Psoas muscle (tissue), 8 donors: ENCODE measurements around the gene ZFHX3. TPM values are rescaled to one million over a fixed set of nuclear protein-coding genes. Genes with fewer than 3 reads are reported as not detected.

Source experiments
- ATAC-seq, 4 donors: fragments of 200-7000 bp; cut with Tn5 transposase; one replicate each; pipeline ENCODE4 v1.9.1; 2020; ENCODE audit warnings: moderate library complexity in 3 of 4, mild to moderate bottlenecking in 2 of 4
- DNase-seq, 2 donors: peaks; one replicate each; pipeline ENCODE4 v3.0.0-alpha.2; 2020
- H3K27ac ChIP-seq: fragments of 200-600 bp; one replicate; pipeline ENCODE4 v1.8.0; 2022
- H3K27me3 ChIP-seq, 3 donors: fragments of 200-600 bp in 1 of 3; one replicate each; pipeline versions ENCODE4 v1.6.1 to v1.8.0; 2013 to 2022; ENCODE audit warnings: low read length in 2 of 3, mild to moderate bottlenecking in 2 of 3, moderate library complexity in 1 of 3; ENCODE audit not compliant: insufficient read depth in 3 of 3
- H3K36me3 ChIP-seq, 2 donors: fragments of 200-600 bp in 1 of 2; one replicate each; pipeline versions ENCODE4 v1.6.1 to v1.8.0; 2013 to 2022; ENCODE audit warnings: low read depth in 1 of 2, mild to moderate bottlenecking in 1 of 2, moderate library complexity in 1 of 2; ENCODE audit not compliant: insufficient read depth in 1 of 2
- H3K4me1 ChIP-seq: fragments of 200-600 bp; one replicate; pipeline ENCODE4 v1.8.0; 2022
- H3K4me3 ChIP-seq: fragments of 200-600 bp; one replicate; pipeline ENCODE4 v1.8.0; 2022; ENCODE audit warnings: mild to moderate bottlenecking
- H3K9me3 ChIP-seq: fragments of 200-600 bp; one replicate; pipeline ENCODE4 v1.8.0; 2022
- WGBS, 3 donors: extraction: QIAGEN DNeasy Blood & Tissue Kit; methylation state at CpG; one replicate each; pipeline versions ENCODE4 v1.1.6 to v1.1.7; 2013; 5-methylcytosine and 5-hydroxymethylcytosine counted together
- intact Hi-C, 2 donors: fragments of 100-400 bp; cut with DNase I; formaldehyde crosslinking; loops; one replicate each; pipeline versions ENCODE4 v1.11.0 to v1.14.2; 2022
- polyA plus RNA-seq, 3 donors: library from polyadenylated mRNA; stranded (reverse); fragments of 200-250 nt; gene quantifications; one replicate each; pipeline ENCODE4 v1.2.3, GENCODE V29; 2013
- total RNA-seq, 4 donors: library from RNA; stranded (reverse); fragmentation: NEBNext Ultra II Directional in 2 of 4; extraction: Animal tissue kit (Norgen Biotek cat#: 25700) in 2 of 4; gene quantifications; one replicate each; pipeline versions ENCODE4 v1.2.1 to v1.2.4, GENCODE V29; 2021 to 2023
- TF ChIP-seq, protein P1 (sequence below): fragments of 200-600 bp; IDR thresholded peaks from one replicate; pipeline ENCODE4 v1.8.0; 2022; ENCODE audit warnings: antibody characterized with exemption
- donor health status: healthy with polysubstance abuse.
- donor health status: DM: no; HTN: no; CAD: no; lungs with moderate emphysema.
- donor health status: Bipolar disorder and iron deficiency.
- donor health status: healthy.
- donor health status: DM: yes; HTN: yes; CAD: no.
- donor health status: DM: no; HTN: no; CAD: no.
- donor health status: DM: no; HTN: no; CAD: no.
- donor health status: DM: yes; HTN: yes; CAD: no.

The ZFHX3 gene
- total and polyA plus RNA-seq, 7 donors: 3.3 to 36.9 (median 11.5) TPM

DNA sequence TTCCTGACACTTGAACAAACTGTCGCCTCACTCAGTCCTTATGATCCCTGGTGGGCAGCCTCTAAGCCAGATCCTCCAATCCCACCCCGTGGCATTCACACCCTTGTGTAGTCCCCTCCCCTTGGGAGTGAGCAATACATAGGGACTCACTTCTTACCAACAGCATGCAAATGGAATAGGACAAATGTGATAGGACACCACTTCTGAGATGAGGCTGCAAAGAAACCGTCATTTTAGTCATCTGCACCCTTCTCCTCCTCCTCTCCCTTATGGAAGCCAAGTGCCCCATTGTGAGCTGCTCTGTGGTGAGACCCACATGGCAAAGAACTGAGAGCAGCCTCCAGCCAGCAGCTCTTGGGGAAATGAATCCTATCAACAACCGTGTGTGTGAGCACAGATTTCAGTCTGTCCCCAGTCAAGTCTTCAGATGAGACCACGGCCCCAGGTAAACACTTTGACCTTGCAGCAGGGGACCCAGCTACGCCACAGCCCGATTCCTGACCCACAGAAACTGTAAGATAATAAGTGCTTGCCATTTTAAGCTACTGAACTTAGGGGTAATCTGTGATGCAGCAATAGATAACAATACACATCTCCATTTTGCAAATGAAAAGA lies 46.9 kb downstream of the ZFHX3 start:
- Histone ChIP-seq H3K27ac (peak overlapping the region; percentile 83), H3K4me1 (peaks cover 59% of the 10 kb centered on the region), H3K4me3 (peak overlapping the region; percentile 56), H3K36me3 (no peaks in the 10 kb centered on the region), H3K27me3 (no peaks in the 10 kb centered on the region), H3K9me3 (no peaks in the 10 kb centered on the region)
- WGBS, 3 donors: 78 to 82% (median 80%) methylated on average over 7 of the region's 7 CpGs
- TF ChIP-seq, protein P1, sequence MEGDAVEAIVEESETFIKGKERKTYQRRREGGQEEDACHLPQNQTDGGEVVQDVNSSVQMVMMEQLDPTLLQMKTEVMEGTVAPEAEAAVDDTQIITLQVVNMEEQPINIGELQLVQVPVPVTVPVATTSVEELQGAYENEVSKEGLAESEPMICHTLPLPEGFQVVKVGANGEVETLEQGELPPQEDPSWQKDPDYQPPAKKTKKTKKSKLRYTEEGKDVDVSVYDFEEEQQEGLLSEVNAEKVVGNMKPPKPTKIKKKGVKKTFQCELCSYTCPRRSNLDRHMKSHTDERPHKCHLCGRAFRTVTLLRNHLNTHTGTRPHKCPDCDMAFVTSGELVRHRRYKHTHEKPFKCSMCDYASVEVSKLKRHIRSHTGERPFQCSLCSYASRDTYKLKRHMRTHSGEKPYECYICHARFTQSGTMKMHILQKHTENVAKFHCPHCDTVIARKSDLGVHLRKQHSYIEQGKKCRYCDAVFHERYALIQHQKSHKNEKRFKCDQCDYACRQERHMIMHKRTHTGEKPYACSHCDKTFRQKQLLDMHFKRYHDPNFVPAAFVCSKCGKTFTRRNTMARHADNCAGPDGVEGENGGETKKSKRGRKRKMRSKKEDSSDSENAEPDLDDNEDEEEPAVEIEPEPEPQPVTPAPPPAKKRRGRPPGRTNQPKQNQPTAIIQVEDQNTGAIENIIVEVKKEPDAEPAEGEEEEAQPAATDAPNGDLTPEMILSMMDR: no peak
- intact Hi-C loops: no loop called here
- DNase-seq (peak in 1 of 2 donors; percentile 26), ATAC-seq (peak in 3 of 4 donors; percentile 3 to 44 (median 34))

DNA sequence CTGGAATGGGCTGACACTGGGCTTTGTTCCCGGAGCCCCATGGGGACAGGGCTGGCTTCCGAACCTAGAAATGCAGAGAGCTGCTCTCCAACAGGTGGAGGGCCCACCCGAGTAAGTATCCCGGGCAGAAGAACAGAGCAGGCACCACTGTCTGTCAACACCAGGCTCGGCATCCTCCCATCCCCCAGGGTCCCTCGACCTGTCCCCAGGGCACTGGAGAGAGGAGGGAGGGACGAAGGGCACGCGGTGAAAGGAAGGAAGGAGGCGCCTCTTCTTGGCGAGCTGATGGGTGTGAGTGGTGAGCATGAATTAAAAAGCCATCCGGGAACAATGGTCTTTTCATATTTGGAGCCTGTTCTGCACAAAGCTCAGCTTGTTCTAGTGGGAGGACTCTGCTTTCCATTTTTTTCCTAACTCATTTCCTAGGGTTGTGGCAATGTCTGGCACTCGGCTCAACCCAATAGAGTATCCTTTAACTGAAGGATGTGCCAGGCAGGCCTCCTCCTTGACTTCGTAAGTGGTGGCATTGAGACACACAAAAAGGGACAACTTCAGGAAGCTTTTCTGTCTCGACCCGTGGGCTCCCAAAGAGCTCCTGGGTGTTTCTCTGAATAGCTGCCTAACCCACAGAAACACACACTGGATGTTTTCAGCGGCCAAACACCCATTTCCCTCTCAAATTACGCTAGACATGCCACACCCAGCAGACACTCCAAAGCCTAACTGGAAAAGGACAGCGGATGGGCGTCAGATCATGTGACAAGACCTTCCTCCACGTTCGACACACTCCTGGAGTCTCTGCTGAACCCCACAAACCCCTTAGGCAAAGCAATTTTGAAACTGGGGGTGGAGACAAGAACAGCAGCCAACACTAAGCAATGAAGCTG lies 47.7 kb downstream of the ZFHX3 start:
- Histone ChIP-seq H3K27ac (peak overlapping the region; percentile 83), H3K36me3 (no peaks in the 10 kb centered on the region), H3K9me3 (no peaks in the 10 kb centered on the region), H3K27me3 (no peaks in the 10 kb centered on the region), H3K4me1 (peaks cover 58% of the 10 kb centered on the region), H3K4me3 (peak overlapping the region; percentile 56)
- ATAC-seq (peak; percentile 68 to 76 (median 72)), DNase-seq (peak; percentile 61 to 79)
- intact Hi-C loops: no loop called here
- WGBS, 3 donors: 10 to 22% (median 12%) methylated on average over 22 of the region's 22 CpGs
- TF ChIP-seq, protein P1: no peak

DNA sequence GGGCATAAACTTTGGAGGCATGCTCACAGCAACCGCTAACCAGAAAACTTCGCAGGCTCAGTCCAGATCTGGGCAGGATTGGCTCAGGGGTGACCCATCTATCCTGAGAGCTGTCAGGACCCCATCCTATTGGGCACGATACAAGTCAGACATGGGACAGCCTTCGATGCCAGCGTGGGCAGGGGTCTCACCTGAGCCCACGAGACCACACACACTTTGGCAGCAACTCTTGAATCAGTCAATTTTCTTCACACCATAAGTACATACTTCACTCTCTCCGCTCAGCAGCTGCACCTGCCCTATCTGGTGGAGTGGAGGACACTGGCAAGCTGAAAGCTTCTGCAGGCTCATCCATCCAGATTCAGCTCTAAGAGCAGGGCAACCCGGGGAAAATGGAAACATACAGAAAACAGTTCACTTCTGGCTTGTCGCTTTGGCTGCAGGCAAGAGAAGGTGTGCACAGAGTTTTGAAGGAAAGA lies 48.3 kb downstream of the ZFHX3 start:
- ATAC-seq (peak; percentile 27 to 53 (median 32)), DNase-seq (no peak)
- 44 to 60% (median 51%) methylated on average over 9 of the region's 9 CpGs for WGBS, 3 donors
- Histone ChIP-seq H3K36me3 (no peaks in the 10 kb centered on the region), H3K27ac (peak overlapping the region; percentile 83), H3K4me1 (peaks cover 63% of the 10 kb centered on the region), H3K4me3 (peak overlapping the region; percentile 56), H3K9me3 (no peaks in the 10 kb centered on the region), H3K27me3 (no peaks in the 10 kb centered on the region)
- TF ChIP-seq, protein P1: no peak
- intact Hi-C loops: no loop called here

DNA sequence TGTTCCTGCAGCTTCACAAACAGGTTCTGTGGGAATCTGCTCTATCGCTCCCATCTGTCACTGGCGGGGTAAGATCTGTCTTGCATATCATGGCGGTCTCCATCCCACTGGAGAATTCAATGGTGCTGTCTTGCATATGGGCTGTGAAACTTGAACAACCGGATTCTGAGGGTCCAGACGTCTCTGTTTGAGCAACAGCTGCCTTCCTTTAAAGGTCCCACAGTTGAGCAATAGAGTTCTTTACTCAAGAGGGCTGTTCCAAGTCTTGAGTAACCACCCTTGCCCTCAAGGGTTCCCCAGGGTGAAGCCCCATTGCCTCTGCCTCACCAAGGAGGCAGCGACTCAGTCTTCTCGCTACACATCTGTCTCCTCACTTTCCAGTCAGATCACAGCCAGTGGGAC lies 50.8 kb downstream of the ZFHX3 start:
- Histone ChIP-seq H3K4me1 (peaks cover 69% of the 10 kb centered on the region), H3K9me3 (no peaks in the 10 kb centered on the region), H3K27me3 (no peaks in the 10 kb centered on the region), H3K4me3 (no peak overlapping the region), H3K36me3 (no peaks in the 10 kb centered on the region), H3K27ac (peak overlapping the region; percentile 36)
- ATAC-seq: peak in 3 of 4 donors; percentile 56 to 66 (median 63)
- WGBS, 3 donors: 72 to 86% (median 72%) methylated on average over 7 of the region's 7 CpGs
- TF ChIP-seq, protein P1: no peak
- intact Hi-C loops: no loop called here
- DNase-seq: peak; percentile 52 to 72
